ENCODE data around the gene ANKRD29.

DNA sequence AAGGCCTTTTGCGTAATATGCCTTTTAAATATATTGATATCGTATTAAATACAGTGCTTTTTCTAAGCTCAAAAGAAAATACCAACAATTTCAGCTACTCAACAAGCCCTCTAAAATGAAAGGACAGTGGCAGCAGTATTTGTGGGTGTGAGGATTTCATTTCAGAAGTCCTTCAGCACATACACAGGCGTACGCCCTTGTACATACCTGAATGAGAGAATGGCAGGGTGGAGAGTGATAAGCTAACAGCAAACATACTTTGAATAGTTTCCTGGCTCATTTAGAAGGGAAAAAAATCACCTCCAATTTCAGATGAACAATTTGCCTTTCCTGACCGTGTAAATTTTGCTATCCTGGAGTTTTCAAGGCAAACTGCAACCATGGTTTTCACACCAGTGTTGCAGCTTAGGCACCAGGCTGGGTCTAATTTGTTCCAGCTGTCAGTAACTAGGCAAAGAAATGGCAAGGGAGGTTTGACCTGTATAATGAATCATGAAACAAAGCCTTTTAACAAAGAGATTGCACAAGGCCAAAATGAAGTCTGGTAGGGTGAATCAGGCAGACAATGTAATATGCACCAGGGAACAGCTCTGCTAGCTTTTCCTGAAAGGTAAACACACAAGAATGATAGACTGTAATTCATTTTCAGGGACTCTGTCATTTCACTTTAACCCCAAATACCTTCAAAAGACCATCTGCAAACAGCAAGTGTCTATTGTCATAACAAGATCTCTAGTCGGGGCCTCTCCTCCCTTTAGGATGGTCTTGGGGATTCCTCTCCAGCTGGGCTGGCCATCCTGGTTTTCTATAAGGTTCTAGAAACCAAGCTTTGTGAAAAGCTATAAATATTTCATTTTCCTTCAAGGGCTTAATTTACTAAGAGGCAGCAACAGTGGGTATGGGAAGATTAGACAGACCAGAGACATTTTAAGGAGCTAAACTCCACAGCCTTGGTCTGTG lies 11.5 kb downstream of the ANKRD29 start:
- TF ChIP-seq, protein P1, sequence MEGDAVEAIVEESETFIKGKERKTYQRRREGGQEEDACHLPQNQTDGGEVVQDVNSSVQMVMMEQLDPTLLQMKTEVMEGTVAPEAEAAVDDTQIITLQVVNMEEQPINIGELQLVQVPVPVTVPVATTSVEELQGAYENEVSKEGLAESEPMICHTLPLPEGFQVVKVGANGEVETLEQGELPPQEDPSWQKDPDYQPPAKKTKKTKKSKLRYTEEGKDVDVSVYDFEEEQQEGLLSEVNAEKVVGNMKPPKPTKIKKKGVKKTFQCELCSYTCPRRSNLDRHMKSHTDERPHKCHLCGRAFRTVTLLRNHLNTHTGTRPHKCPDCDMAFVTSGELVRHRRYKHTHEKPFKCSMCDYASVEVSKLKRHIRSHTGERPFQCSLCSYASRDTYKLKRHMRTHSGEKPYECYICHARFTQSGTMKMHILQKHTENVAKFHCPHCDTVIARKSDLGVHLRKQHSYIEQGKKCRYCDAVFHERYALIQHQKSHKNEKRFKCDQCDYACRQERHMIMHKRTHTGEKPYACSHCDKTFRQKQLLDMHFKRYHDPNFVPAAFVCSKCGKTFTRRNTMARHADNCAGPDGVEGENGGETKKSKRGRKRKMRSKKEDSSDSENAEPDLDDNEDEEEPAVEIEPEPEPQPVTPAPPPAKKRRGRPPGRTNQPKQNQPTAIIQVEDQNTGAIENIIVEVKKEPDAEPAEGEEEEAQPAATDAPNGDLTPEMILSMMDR (conservative IDR thresholded peaks at IDR 0.05 in 1 of 2, IDR thresholded peaks at IDR 0.05 in 1 of 2; ENCODE audit: low read depth in 1 of 2, low read length in 2 of 2): no peak
- no peak for TF ChIP-seq EZH2 (IDR thresholded peaks at IDR 0.05; ENCODE audit: low read length, missing control alignments)

All from fibroblast of lung (primary cell).